Vagina (tissue), 2 donors: ENCODE results near the gene NOC4L. TPM values are rescaled to one million over a fixed set of nuclear protein-coding genes. Genes with fewer than 3 reads are reported as not detected.

Experiments
- DNase-seq, 2 donors: peaks; one replicate each; pipeline ENCODE4 v3.0.0-alpha.2; 2017; ENCODE audit errors: extremely low spot score in 2 of 2
- H3K27ac ChIP-seq: fragments of 200-600 bp; sonication (generic); one replicate; pipeline ENCODE4 v1.5.1; 2019
- H3K27me3 ChIP-seq: fragments of 200-600 bp; sonication (generic); one replicate; pipeline ENCODE4 v1.5.1; 2019
- H3K36me3 ChIP-seq, 2 donors: fragments of 200-600 bp; sonication (generic); one replicate each; pipeline ENCODE4 v1.5.1; 2017 to 2019
- H3K4me1 ChIP-seq: fragments of 200-600 bp; sonication (generic); one replicate; pipeline ENCODE4 v1.5.1; 2019
- H3K4me3 ChIP-seq, 2 donors: fragments of 200-600 bp; sonication (generic); 1 replicate in 1 of 2; 2 replicates in 1 of 2; pipeline ENCODE4 v1.5.1; 2016 to 2019
- H3K9me3 ChIP-seq: fragments of 200-600 bp; sonication (generic); one replicate; pipeline ENCODE4 v1.5.1; 2019
- POLR2A ChIP-seq, 2 donors: fragments of 450-650 bp; IDR thresholded peaks; one replicate each; pipeline ENCODE4 v1.6.1; 2017; ENCODE audit warnings: antibody characterized with exemption in 2 of 2, mild to moderate bottlenecking in 2 of 2, moderate library complexity in 2 of 2
- POLR2AphosphoS5 ChIP-seq, 2 donors: sonication (generic); formaldehyde crosslinking; IDR thresholded peaks; one replicate each; pipeline ENCODE4 v1.9.0; 2017; ENCODE audit warnings: antibody characterized with exemption in 2 of 2, mild to moderate bottlenecking in 2 of 2, low read depth in 1 of 2; ENCODE audit not compliant: insufficient read depth in 1 of 2
- intact Hi-C: fragments of 100-400 bp; cut with DNase I; formaldehyde crosslinking; loops from one replicate; pipeline ENCODE4 v1.15.1; 2023
- total RNA-seq: library from RNA; depleted of rRNA; stranded (reverse); fragments of >200 nt; gene quantifications from one replicate; pipeline ENCODE4 v1.2.3, GENCODE V29; 2016
- TF ChIP-seq, protein P1 (sequence below), 3 experiments: fragments of 450-650 bp in 2 of 3; fragments of 200-600 bp in 1 of 3; sonication (generic) in 1 of 3; IDR thresholded peaks; one replicate each; pipeline ENCODE4 v1.5.1; 2017 to 2019; ENCODE audit warnings: antibody characterized with exemption in 3 of 3, mild to moderate bottlenecking in 2 of 3, moderate library complexity in 2 of 3

The NOC4L gene
- total RNA-seq, 1 donor from 2014 or later, result 13.0 TPM

DNA sequence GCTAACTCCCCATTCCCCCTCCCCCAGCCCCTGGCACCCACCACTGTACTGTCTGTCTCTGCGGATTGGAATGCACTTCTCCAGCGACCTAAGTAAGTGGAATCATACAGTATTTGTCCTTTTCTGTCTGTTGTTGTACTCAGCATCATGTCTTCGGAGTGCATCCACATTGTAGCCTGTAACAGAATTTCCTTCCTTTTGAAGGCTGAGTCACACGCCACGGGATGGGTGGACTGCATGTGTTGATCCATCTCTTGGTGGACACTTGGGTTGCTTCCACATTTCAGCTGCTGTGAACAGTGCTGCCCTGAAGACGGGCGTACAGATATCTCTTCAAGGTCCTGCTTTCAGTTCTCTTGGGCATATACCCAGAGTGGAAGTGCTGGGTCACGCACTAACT is 34.5 kb upstream of the NOC4L start:
- Histone ChIP-seq H3K27ac (no peak overlapping the region), H3K36me3 (peaks cover 0 to 31% of the 10 kb centered on the region in 2 donors), H3K4me3 (no peak overlapping the region), H3K9me3 (no peaks in the 10 kb centered on the region), H3K27me3 (no peaks in the 10 kb centered on the region), H3K4me1 (no peaks in the 10 kb centered on the region)
- no peak for TF ChIP-seq POLR2A (IDR thresholded peaks at IDR 0.05)
- TF ChIP-seq POLR2AphosphoS5 (IDR thresholded peaks at IDR 0.05; ENCODE audit: insufficient read depth in 1 of 2, low read depth in 1 of 2), result no peak
- TF ChIP-seq, protein P1, sequence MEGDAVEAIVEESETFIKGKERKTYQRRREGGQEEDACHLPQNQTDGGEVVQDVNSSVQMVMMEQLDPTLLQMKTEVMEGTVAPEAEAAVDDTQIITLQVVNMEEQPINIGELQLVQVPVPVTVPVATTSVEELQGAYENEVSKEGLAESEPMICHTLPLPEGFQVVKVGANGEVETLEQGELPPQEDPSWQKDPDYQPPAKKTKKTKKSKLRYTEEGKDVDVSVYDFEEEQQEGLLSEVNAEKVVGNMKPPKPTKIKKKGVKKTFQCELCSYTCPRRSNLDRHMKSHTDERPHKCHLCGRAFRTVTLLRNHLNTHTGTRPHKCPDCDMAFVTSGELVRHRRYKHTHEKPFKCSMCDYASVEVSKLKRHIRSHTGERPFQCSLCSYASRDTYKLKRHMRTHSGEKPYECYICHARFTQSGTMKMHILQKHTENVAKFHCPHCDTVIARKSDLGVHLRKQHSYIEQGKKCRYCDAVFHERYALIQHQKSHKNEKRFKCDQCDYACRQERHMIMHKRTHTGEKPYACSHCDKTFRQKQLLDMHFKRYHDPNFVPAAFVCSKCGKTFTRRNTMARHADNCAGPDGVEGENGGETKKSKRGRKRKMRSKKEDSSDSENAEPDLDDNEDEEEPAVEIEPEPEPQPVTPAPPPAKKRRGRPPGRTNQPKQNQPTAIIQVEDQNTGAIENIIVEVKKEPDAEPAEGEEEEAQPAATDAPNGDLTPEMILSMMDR (IDR thresholded peaks at IDR 0.05), result no peak
- intact Hi-C loops, result no loop called here
- no peak for DNase-seq

DNA sequence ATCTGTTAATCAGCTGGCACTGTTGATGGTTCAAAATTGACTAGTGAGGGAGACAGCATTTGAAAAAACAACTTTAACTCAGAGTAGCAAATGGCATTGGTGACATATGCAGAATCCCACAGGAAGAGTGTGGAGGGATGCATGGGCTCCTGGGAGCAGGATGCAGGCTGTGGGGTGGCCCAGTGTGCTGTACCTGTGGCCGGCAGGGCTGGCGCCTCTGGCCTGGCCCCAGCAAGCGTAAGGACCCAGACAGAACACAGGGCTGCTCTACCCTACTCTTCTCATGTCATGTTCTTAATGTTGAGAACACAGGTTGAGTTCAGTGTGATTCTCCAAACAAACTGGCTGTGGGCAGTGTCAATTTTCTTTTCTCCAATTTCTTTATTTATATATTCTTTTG is 33.6 kb upstream of the NOC4L start:
- TF ChIP-seq, protein P1 (IDR thresholded peaks at IDR 0.05), result no peak
- no peak for TF ChIP-seq POLR2A (IDR thresholded peaks at IDR 0.05)
- no peak for TF ChIP-seq POLR2AphosphoS5 (IDR thresholded peaks at IDR 0.05; ENCODE audit: insufficient read depth in 1 of 2, low read depth in 1 of 2)
- Histone ChIP-seq H3K4me3 (no peak overlapping the region), H3K4me1 (no peaks in the 10 kb centered on the region), H3K27me3 (no peaks in the 10 kb centered on the region), H3K9me3 (no peaks in the 10 kb centered on the region), H3K27ac (no peak overlapping the region), H3K36me3 (peaks cover 0 to 33% of the 10 kb centered on the region in 2 donors)
- intact Hi-C loops, result no loop called here
- no peak for DNase-seq

DNA sequence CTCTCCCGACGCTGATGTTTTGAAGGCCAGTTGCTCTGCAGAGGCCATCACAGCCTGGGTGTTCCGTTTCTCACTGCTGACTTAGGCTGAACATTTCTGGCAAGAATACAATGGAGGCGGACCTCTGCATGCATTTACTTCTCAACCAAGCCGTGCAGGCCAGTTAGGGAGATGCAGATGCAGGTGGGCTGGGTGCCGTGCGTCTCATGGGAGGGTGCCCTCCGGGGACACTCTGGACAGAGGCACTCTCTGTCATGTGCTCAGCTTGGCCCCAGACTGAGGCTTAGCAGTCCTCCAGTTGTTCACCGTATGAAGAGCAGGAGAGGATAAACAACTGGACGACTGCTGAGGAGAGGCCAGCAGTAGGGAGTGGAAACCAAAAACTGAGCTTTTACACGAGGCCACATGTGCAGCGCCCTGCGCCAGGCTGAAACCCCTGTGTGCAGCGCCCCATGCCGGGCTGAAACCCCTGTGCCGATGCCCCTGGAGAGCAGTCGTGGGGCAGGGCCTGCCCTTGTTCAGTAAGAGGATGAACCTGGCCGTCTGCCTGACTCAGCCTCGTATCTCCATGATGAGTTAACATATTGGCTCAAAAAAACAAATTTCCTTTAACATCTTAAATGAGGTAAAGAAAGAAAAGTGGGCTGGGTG is 32.5 kb upstream of the NOC4L start:
- no peak for DNase-seq
- no peaks in the 10 kb centered on the region for H3K4me1 ChIP-seq
- no peak for TF ChIP-seq POLR2A (IDR thresholded peaks at IDR 0.05)
- TF ChIP-seq, protein P1 (IDR thresholded peaks at IDR 0.05), result no peak
- no peak for TF ChIP-seq POLR2AphosphoS5 (IDR thresholded peaks at IDR 0.05; ENCODE audit: insufficient read depth in 1 of 2, low read depth in 1 of 2)
- H3K4me3 ChIP-seq, result no peak overlapping the region
- no peaks in the 10 kb centered on the region for H3K9me3 ChIP-seq
- intact Hi-C loops, result no loop called here
- H3K27me3 ChIP-seq, result no peaks in the 10 kb centered on the region
- peaks cover 0 to 43% of the 10 kb centered on the region in 2 donors for H3K36me3 ChIP-seq
- H3K27ac ChIP-seq, result no peak overlapping the region

DNA sequence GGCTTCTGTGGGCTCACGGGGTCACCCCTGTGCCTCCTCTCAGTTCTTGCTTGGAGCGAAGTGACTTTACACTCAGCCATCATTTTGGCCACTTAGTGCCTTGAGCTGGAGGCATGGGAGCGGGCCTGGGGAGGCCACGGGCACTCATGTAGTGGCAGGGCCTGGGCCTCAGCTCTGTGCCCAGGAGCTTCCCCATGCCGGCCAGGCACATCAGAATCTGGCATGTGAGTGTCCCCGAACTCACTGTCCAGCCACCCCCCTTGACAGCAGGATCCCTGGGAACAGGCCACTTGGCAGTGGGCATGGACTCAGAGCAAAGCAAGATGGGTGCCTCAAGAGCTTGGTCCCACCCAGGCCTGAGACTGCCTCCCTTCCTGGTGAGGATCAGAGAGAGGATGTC is 29.6 kb upstream of the NOC4L start:
- H3K27ac ChIP-seq, result no peak overlapping the region
- peaks cover 0 to 44% of the 10 kb centered on the region in 2 donors for H3K36me3 ChIP-seq
- no peak overlapping the region for H3K4me3 ChIP-seq
- no peaks in the 10 kb centered on the region for H3K4me1 ChIP-seq
- H3K9me3 ChIP-seq, result no peaks in the 10 kb centered on the region
- no peaks in the 10 kb centered on the region for H3K27me3 ChIP-seq
- TF ChIP-seq POLR2A (IDR thresholded peaks at IDR 0.05), result no peak
- TF ChIP-seq, protein P1 (IDR thresholded peaks at IDR 0.05), result no peak
- TF ChIP-seq POLR2AphosphoS5 (IDR thresholded peaks at IDR 0.05; ENCODE audit: insufficient read depth in 1 of 2, low read depth in 1 of 2), result no peak
- DNase-seq, result no peak
- intact Hi-C loops, result no loop called here

DNA sequence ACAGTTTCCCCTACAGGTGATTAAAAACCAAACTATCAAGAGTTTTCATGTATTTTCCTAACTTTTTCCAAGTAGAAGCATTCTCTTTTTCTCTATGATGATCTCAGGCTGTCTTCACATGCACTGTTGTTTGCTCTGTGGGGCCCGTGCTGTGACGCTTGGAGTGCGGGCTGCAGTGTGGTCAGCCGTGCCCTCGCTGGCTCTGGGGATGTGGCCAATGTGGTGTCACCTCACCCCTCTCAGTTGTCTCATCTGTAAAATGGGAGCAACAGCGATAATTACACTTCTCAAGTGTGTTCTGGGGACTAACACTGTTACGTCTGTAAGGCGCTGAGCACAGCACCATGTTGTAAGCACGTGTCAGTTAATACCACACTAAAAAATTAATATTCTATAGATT is 28.8 kb upstream of the NOC4L start:
- H3K27me3 ChIP-seq, result no peaks in the 10 kb centered on the region
- H3K4me1 ChIP-seq, result no peaks in the 10 kb centered on the region
- H3K36me3 ChIP-seq, result peaks cover 0 to 42% of the 10 kb centered on the region in 2 donors
- TF ChIP-seq POLR2A (IDR thresholded peaks at IDR 0.05) (no peak), POLR2AphosphoS5 (IDR thresholded peaks at IDR 0.05; ENCODE audit: insufficient read depth in 1 of 2, low read depth in 1 of 2) (no peak)
- TF ChIP-seq, protein P1 (IDR thresholded peaks at IDR 0.05), result no peak
- H3K9me3 ChIP-seq, result no peaks in the 10 kb centered on the region
- no peak for DNase-seq
- intact Hi-C loops, result no loop called here
- H3K27ac ChIP-seq, result no peak overlapping the region
- no peak overlapping the region for H3K4me3 ChIP-seq
